HG03039 (cell line): ENCODE measurements around the gene TRAPPC2L.
"Not testable (repeated sequence)": the region's sequence is repeated elsewhere in the genome, so short reads cannot be mapped to it uniquely, and the experiment has no call there.

Source experiments
- ATAC-seq: cut with Tn5 transposase; IDR thresholded peaks from one replicate; pipeline ENCODE4 v1.9.1; 2021; ENCODE audit warnings: mild to moderate bottlenecking, moderate library complexity; ENCODE audit not compliant: unreplicated experiment

Gene TRAPPC2L

GRCh38 chr16:88817785-88818574 lies 38.9 kb upstream of the TRAPPC2L start:
- no peak for ATAC-seq

- ATAC-seq, result no peak
Observed at GRCh38 chr16:88818575-88818874, 38.4 kb upstream of the TRAPPC2L start.

- no peak for ATAC-seq
Observed at GRCh38 chr16:88819126-88819525, 37.8 kb upstream of the TRAPPC2L start.

- no peak for ATAC-seq
Observed at GRCh38 chr16:88820385-88821025, 36.4 kb upstream of the TRAPPC2L start.

GRCh38 chr16:88821168-88821850 lies 35.6 kb upstream of the TRAPPC2L start:
- no peak for ATAC-seq

- ATAC-seq, result no peak
Observed at GRCh38 chr16:88822281-88823040, 34.5 kb upstream of the TRAPPC2L start.

GRCh38 chr16:88823646-88824045 lies 33.3 kb upstream of the TRAPPC2L start:
- ATAC-seq, result not testable (repeated sequence)

- no peak for ATAC-seq
Observed at GRCh38 chr16:88824256-88825077, 32.5 kb upstream of the TRAPPC2L start.

GRCh38 chr16:88825146-88825545 lies 31.8 kb upstream of the TRAPPC2L start:
- ATAC-seq, result no peak

GRCh38 chr16:88826070-88826840 lies 30.7 kb upstream of the TRAPPC2L start:
- ATAC-seq, result no peak

GRCh38 chr16:88827727-88828126 lies 29.2 kb upstream of the TRAPPC2L start:
- no peak for ATAC-seq

- no peak for ATAC-seq
Observed at GRCh38 chr16:88828711-88829110, 28.2 kb upstream of the TRAPPC2L start.

- no peak for ATAC-seq
Observed at GRCh38 chr16:88830258-88830657, 26.7 kb upstream of the TRAPPC2L start.

- no peak for ATAC-seq
Observed at GRCh38 chr16:88830783-88831182, 26.1 kb upstream of the TRAPPC2L start.

- no peak for ATAC-seq
Observed at GRCh38 chr16:88831838-88832237, 25.1 kb upstream of the TRAPPC2L start.

- ATAC-seq, result no peak
Observed at GRCh38 chr16:88833086-88833485, 23.8 kb upstream of the TRAPPC2L start.

- ATAC-seq, result no peak
Observed at GRCh38 chr16:88834670-88835069, 22.3 kb upstream of the TRAPPC2L start.

GRCh38 chr16:88835383-88835782 lies 21.5 kb upstream of the TRAPPC2L start:
- no peak for ATAC-seq

GRCh38 chr16:88835818-88836217 lies 21.1 kb upstream of the TRAPPC2L start:
- no peak for ATAC-seq

GRCh38 chr16:88836791-88837190 lies 20.1 kb upstream of the TRAPPC2L start:
- ATAC-seq, result no peak
